SH-SY5Y (cell line): ENCODE measurements around the gene GPC3.

Experiments
- GATA2 ChIP-seq: IDR thresholded peaks from 2 replicates; pipeline ENCODE4 v1.6.1; 2011; ENCODE audit warnings: mild to moderate bottlenecking, low read depth, low read length
- GATA3 ChIP-seq: IDR thresholded peaks from 2 replicates; pipeline ENCODE4 v1.6.1; 2011; ENCODE audit warnings: low read depth, mild to moderate bottlenecking, low read length, moderate library complexity

DNA sequence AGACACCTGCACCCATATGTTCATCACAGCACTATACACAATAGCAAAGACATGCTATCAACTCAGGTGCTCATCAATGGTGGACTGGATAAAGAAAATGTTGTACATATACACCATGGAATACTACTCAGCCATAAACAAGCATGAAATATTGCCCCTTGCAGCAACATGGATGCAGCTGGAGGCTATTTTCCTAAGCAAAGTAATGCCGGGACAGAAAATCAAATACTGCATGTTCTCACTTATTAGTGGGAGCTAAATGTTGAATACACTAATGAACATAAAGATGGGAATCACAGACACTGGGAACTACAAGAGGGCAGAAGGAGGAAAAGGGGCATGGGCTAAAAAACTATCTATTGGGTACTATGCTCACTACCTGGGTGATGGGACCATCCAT is 278.5 kb downstream of the GPC3 start:
- TF ChIP-seq GATA2 (no peak), GATA3 (no peak)
